ENCODE data around the gene UQCC2.
A peak's percentile ranks its signal among the peaks of the same experiment; 100 is the strongest.

UQCC2 gene

DNA sequence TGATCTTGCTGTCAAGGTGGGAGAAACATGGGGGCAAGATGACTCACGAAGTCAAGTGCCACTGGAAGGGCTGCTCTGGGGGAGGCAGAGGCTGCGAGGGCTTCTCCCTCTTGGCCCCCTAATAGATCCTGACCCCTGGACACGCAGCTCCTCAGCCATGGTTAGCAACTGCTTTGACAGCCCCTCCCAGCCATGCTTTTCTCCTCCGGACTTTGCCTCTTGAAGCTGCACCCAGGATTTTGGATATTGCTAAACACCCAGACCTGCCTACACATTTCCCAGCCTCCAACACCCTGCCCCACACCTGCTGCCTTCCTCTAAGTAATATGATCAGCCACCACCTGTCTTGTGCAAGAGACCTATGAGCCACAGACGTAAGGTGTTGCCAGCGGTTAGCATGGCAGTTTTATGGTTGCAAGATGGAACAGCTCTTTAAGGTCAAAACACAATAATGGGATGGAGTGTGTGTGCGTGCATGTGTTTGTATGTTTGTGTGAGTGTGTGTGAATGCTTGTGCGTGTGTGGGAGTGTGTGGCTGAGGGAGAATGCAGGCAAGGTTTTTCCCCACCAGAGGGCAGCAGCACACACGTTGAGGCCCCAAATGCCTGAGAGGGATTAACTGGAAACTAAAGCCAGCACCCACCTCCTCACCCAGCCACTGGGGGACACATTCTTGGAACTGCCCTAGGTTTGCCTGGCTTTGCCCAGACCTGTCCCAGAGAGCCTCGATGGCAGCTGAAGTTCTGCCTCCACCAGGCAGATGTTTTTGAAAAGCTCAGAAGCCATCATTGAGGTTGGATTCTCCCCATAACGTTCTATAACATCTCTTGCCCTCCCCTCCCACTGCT lies 32.7 kb upstream of the UQCC2 start:
- peak; percentile 39 to 45 (median 40) for DNase-seq
- Histone ChIP-seq H3K4me1 (ENCODE audit: control insufficient read depth, insufficient read depth, low read length, poor library complexity, severe bottlenecking) (no peaks in the 10 kb centered on the region), H3K4me3 (ENCODE audit: insufficient read depth, low read depth, low read length, poor library complexity, severe bottlenecking) (no peak overlapping the region), H3K9me3 (ENCODE audit: control insufficient read depth, low read length) (no peaks in the 10 kb centered on the region), H3K27me3 (replicated peaks; ENCODE audit: control insufficient read depth, insufficient read depth, low read length, poor library complexity, severe bottlenecking) (peaks cover 3% of the 10 kb centered on the region), H3K27ac (ENCODE audit: insufficient read depth, low read length, poor library complexity, severe bottlenecking) (no peak overlapping the region), H3K36me3 (ENCODE audit: control insufficient read depth, insufficient read depth, low read length) (no peaks in the 10 kb centered on the region)

DNA sequence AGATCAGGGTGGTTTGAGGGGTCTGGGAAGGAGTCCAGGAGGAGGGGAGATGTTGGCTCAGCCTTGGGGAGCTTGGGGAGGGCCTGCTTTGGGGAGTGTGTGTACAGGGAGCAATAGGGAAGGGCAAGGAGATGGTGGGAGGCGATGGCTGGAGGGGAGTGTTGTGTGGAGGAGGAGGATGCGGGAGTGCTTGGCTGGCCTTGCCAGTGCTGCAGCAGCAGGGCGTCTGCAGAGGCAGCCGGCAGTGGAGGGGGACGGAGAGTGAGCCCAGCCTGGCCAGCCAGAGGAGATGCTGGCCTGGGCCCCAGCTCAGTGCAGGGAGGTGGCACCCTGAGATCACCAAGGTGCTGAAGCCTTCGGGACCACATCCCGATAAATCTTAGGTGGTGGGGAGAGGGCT lies 31.3 kb upstream of the UQCC2 start:
- no peak overlapping the region for H3K27ac ChIP-seq (ENCODE audit: insufficient read depth, low read length, poor library complexity, severe bottlenecking)
- H3K4me1 ChIP-seq (ENCODE audit: control insufficient read depth, insufficient read depth, low read length, poor library complexity, severe bottlenecking): no peaks in the 10 kb centered on the region
- H3K9me3 ChIP-seq (ENCODE audit: control insufficient read depth, low read length): no peaks in the 10 kb centered on the region
- no peak overlapping the region for H3K4me3 ChIP-seq (ENCODE audit: insufficient read depth, low read depth, low read length, poor library complexity, severe bottlenecking)
- H3K27me3 ChIP-seq (replicated peaks; ENCODE audit: control insufficient read depth, insufficient read depth, low read length, poor library complexity, severe bottlenecking): peaks cover 3% of the 10 kb centered on the region
- no peak for DNase-seq
- no peaks in the 10 kb centered on the region for H3K36me3 ChIP-seq (ENCODE audit: control insufficient read depth, insufficient read depth, low read length)

DNA sequence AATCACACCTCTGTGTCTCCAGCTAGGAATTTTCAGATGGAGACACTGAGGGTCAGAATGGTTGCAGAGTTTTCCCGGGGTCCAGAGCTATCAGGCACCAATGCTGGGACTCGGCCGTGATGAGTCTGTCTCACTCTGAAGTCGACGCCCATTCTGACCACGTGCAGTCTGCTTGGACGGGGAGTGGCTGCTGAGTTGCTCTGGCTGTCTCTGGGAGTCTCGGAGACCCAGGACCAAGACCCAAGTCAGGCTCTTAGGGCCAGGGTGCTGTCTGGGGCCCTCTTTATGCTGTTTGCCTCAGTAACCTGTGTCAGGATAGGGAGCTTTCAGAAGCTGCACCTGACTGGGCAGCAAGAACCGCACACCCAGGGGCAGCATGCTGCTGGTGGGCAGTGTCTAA lies 30.6 kb upstream of the UQCC2 start:
- DNase-seq: no peak
- Histone ChIP-seq H3K4me1 (ENCODE audit: control insufficient read depth, insufficient read depth, low read length, poor library complexity, severe bottlenecking) (no peaks in the 10 kb centered on the region), H3K36me3 (ENCODE audit: control insufficient read depth, insufficient read depth, low read length) (no peaks in the 10 kb centered on the region), H3K4me3 (ENCODE audit: insufficient read depth, low read depth, low read length, poor library complexity, severe bottlenecking) (no peak overlapping the region), H3K27ac (ENCODE audit: insufficient read depth, low read length, poor library complexity, severe bottlenecking) (no peak overlapping the region), H3K27me3 (replicated peaks; ENCODE audit: control insufficient read depth, insufficient read depth, low read length, poor library complexity, severe bottlenecking) (peaks cover 3% of the 10 kb centered on the region), H3K9me3 (ENCODE audit: control insufficient read depth, low read length) (no peaks in the 10 kb centered on the region)

DNA sequence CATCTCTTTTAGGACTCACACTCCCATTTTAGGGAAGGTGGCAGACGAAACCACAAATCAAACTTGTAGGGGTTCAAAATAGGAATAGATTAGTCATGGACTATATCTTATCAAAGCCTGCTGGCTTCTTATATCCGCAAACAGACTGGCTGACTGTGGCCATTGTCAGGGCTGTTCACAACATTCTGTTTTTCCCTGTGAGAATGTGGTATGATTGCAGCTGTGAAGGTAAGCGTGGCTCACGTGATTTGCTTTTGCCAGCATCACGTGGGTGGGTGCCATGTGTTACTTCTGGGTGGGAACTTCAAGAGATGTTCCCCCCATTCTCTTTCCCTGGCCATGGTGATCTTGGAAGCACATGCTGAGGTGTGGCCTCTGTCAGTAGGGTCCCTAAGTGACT lies 29.3 kb upstream of the UQCC2 start:
- no peaks in the 10 kb centered on the region for H3K4me1 ChIP-seq (ENCODE audit: control insufficient read depth, insufficient read depth, low read length, poor library complexity, severe bottlenecking)
- H3K36me3 ChIP-seq (ENCODE audit: control insufficient read depth, insufficient read depth, low read length): no peaks in the 10 kb centered on the region
- H3K27ac ChIP-seq (ENCODE audit: insufficient read depth, low read length, poor library complexity, severe bottlenecking): no peak overlapping the region
- DNase-seq: no peak
- no peaks in the 10 kb centered on the region for H3K9me3 ChIP-seq (ENCODE audit: control insufficient read depth, low read length)
- peaks cover 3% of the 10 kb centered on the region for H3K27me3 ChIP-seq (replicated peaks; ENCODE audit: control insufficient read depth, insufficient read depth, low read length, poor library complexity, severe bottlenecking)
- H3K4me3 ChIP-seq (ENCODE audit: insufficient read depth, low read depth, low read length, poor library complexity, severe bottlenecking): no peak overlapping the region

DNA sequence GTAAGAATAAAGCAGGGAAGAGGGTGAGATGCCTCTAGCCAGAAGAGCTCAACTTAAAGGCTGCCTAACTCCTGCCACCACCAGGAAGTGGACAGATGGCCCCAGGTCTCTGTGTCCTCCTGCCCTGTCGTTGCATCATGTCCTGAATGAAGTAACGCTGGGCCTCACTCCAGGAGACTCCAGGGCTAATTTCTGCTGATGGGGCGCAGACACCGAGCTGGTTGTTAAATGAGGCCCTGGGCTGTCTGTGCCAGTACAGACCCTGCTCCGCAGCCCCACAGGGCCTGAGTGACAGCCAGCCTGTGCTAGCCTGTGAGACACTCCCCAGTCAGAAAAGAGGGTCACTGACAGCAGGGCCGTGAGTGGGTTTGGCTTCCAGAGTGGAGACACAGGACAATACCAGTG lies 28.7 kb upstream of the UQCC2 start:
- Histone ChIP-seq H3K9me3 (ENCODE audit: control insufficient read depth, low read length) (no peaks in the 10 kb centered on the region), H3K4me3 (ENCODE audit: insufficient read depth, low read depth, low read length, poor library complexity, severe bottlenecking) (no peak overlapping the region), H3K27ac (ENCODE audit: insufficient read depth, low read length, poor library complexity, severe bottlenecking) (no peak overlapping the region), H3K27me3 (replicated peaks; ENCODE audit: control insufficient read depth, insufficient read depth, low read length, poor library complexity, severe bottlenecking) (peaks cover 3% of the 10 kb centered on the region), H3K4me1 (ENCODE audit: control insufficient read depth, insufficient read depth, low read length, poor library complexity, severe bottlenecking) (no peaks in the 10 kb centered on the region), H3K36me3 (ENCODE audit: control insufficient read depth, insufficient read depth, low read length) (no peaks in the 10 kb centered on the region)
- no peak for DNase-seq

DNA sequence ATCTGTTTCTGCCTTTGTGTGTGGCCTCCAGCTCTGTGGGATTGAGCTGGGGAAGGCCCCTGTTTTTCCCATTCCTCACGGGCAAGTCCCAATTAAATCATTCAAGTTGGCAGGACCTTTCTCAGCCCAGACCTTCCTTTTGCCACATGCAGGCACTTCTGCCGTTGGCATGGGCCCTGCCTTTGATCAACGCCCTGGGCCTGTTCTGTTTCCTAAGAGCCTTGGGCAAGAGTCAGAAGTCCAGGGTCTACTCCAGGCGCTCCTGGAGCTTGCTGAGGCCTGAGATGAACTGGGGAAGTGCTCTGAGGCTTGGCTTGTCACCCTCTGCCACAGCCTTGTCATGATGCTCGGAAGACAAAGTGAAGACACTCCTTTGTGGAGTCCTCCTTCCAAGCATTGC lies 28.1 kb upstream of the UQCC2 start:
- Histone ChIP-seq H3K4me3 (ENCODE audit: insufficient read depth, low read depth, low read length, poor library complexity, severe bottlenecking) (no peak overlapping the region), H3K36me3 (ENCODE audit: control insufficient read depth, insufficient read depth, low read length) (no peaks in the 10 kb centered on the region), H3K4me1 (ENCODE audit: control insufficient read depth, insufficient read depth, low read length, poor library complexity, severe bottlenecking) (no peaks in the 10 kb centered on the region), H3K27ac (ENCODE audit: insufficient read depth, low read length, poor library complexity, severe bottlenecking) (no peak overlapping the region), H3K9me3 (ENCODE audit: control insufficient read depth, low read length) (no peaks in the 10 kb centered on the region), H3K27me3 (replicated peaks; ENCODE audit: control insufficient read depth, insufficient read depth, low read length, poor library complexity, severe bottlenecking) (peaks cover 3% of the 10 kb centered on the region)
- DNase-seq: no peak

DNA sequence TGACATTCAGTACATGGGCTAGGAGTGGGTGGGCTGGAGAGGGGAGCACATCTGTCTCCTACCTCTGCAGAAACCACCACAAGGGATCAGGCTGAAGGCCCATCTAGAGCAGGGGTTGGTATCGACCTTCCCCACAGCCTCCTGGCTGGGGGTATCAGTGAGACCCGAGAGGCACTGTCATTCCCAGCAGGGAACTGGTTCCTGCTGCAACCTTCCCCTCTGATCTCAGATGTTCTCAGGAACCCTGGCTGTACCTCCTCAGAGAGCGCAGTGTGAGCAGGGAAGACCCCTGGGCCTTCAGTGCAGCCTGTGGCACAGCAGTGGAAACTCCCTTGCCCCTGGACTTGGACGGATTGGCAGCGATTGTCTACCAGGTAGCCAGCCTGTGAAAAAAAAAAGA lies 27.4 kb upstream of the UQCC2 start:
- Histone ChIP-seq H3K4me1 (ENCODE audit: control insufficient read depth, insufficient read depth, low read length, poor library complexity, severe bottlenecking) (no peaks in the 10 kb centered on the region), H3K27ac (ENCODE audit: insufficient read depth, low read length, poor library complexity, severe bottlenecking) (no peak overlapping the region), H3K4me3 (ENCODE audit: insufficient read depth, low read depth, low read length, poor library complexity, severe bottlenecking) (no peak overlapping the region), H3K9me3 (ENCODE audit: control insufficient read depth, low read length) (no peaks in the 10 kb centered on the region), H3K27me3 (replicated peaks; ENCODE audit: control insufficient read depth, insufficient read depth, low read length, poor library complexity, severe bottlenecking) (peaks cover 3% of the 10 kb centered on the region), H3K36me3 (ENCODE audit: control insufficient read depth, insufficient read depth, low read length) (no peaks in the 10 kb centered on the region)
- DNase-seq: no peak

DNA sequence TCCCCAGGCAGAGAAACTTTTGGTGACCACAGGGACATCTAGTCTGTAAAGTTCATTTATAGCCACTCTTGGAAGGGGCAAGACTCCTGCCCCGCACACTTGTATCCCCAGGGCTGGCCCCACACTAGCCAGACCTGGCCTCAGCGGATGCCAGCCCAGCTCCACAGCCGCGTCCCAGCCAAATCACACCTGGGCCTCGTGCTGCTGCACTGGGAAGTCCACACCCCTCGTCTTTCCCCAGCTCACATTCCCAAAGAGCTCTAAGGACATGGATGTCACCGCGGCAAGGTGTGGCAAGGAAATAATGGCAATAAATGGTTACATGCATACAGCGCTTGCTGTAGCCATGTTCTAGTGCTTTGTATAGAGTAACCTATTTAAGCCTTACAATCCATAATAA lies 26.7 kb upstream of the UQCC2 start:
- no peak for DNase-seq
- no peaks in the 10 kb centered on the region for H3K27me3 ChIP-seq (replicated peaks; ENCODE audit: control insufficient read depth, insufficient read depth, low read length, poor library complexity, severe bottlenecking)
- no peaks in the 10 kb centered on the region for H3K36me3 ChIP-seq (ENCODE audit: control insufficient read depth, insufficient read depth, low read length)
- no peaks in the 10 kb centered on the region for H3K9me3 ChIP-seq (ENCODE audit: control insufficient read depth, low read length)
- H3K4me3 ChIP-seq (ENCODE audit: insufficient read depth, low read depth, low read length, poor library complexity, severe bottlenecking): no peak overlapping the region
- H3K4me1 ChIP-seq (ENCODE audit: control insufficient read depth, insufficient read depth, low read length, poor library complexity, severe bottlenecking): no peaks in the 10 kb centered on the region
- no peak overlapping the region for H3K27ac ChIP-seq (ENCODE audit: insufficient read depth, low read length, poor library complexity, severe bottlenecking)

DNA sequence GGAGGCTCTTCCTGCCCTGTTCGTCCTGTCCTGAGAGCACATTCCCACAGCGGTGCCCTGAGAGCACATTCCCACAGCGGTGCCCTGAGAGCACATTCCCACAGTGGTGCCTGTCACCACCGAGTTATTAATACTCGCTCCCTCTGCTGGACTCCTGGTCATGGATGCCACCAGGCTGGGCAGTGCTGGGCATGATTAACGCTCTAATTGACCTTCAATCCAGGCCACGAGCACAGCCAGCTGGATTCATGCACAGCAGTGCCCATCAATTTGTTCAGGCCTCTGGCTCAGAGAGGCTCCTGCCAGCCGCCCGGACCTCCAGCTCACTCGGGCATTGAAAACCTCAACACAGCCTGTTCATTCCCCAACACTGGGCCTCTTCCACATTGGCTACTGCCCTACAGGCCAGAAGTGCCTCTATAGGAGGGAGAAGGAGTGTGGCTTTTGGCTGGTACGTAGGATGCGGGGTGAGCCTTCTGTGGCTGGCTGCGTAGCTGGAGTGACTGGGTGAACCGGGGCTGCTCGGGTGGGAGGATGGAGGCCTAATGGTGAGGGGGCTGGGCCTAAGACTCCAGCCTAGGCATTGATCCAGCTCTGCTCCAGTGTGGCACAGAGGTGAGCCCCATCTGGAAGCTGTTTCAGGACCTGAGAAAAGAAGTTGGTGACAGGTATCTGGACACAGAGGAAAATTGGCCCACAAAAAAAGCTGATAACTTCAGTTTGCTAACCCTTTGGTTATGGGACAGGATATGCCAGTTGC lies 25.9 kb upstream of the UQCC2 start:
- DNase-seq: no peak
- Histone ChIP-seq H3K9me3 (ENCODE audit: control insufficient read depth, low read length) (no peaks in the 10 kb centered on the region), H3K4me1 (ENCODE audit: control insufficient read depth, insufficient read depth, low read length, poor library complexity, severe bottlenecking) (no peaks in the 10 kb centered on the region), H3K27me3 (replicated peaks; ENCODE audit: control insufficient read depth, insufficient read depth, low read length, poor library complexity, severe bottlenecking) (no peaks in the 10 kb centered on the region), H3K27ac (ENCODE audit: insufficient read depth, low read length, poor library complexity, severe bottlenecking) (no peak overlapping the region), H3K36me3 (ENCODE audit: control insufficient read depth, insufficient read depth, low read length) (no peaks in the 10 kb centered on the region), H3K4me3 (ENCODE audit: insufficient read depth, low read depth, low read length, poor library complexity, severe bottlenecking) (no peak overlapping the region)

DNA sequence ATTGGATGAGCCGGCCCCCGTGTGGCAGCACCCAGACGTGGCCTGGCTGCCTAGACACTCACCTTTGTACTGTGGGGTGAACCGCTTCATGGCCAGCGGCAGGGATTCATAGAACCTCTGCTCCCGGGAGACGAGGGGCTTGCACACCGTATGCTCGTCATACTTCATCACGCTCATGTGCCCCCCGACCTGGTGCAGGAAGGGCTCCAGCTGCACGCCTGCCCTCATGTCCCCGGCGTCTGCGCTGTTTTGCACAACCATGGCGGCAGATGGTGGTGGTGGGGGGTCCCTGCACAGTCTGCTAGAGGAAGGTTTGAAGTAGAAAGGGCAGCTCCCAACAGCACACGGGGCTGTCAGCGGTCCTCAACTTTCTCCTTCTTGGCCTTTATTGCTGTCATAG lies 23.7 kb upstream of the UQCC2 start:
- H3K4me1 ChIP-seq (ENCODE audit: control insufficient read depth, insufficient read depth, low read length, poor library complexity, severe bottlenecking): no peaks in the 10 kb centered on the region
- H3K9me3 ChIP-seq (ENCODE audit: control insufficient read depth, low read length): no peaks in the 10 kb centered on the region
- H3K27me3 ChIP-seq (replicated peaks; ENCODE audit: control insufficient read depth, insufficient read depth, low read length, poor library complexity, severe bottlenecking): no peaks in the 10 kb centered on the region
- no peak for DNase-seq
- no peak overlapping the region for H3K27ac ChIP-seq (ENCODE audit: insufficient read depth, low read length, poor library complexity, severe bottlenecking)
- no peaks in the 10 kb centered on the region for H3K36me3 ChIP-seq (ENCODE audit: control insufficient read depth, insufficient read depth, low read length)
- no peak overlapping the region for H3K4me3 ChIP-seq (ENCODE audit: insufficient read depth, low read depth, low read length, poor library complexity, severe bottlenecking)
